ENCODE data around the gene DST. TPM values are rescaled to one million over a fixed set of nuclear protein-coding genes. Genes with fewer than 3 reads are reported as not detected.

DST gene
- total and polyA plus RNA-seq, 2 of the 8 experiments (the other 6 are each of a cell fraction or from before 2014, with no cell fraction given) = 49.4 to 116 TPM

DNA sequence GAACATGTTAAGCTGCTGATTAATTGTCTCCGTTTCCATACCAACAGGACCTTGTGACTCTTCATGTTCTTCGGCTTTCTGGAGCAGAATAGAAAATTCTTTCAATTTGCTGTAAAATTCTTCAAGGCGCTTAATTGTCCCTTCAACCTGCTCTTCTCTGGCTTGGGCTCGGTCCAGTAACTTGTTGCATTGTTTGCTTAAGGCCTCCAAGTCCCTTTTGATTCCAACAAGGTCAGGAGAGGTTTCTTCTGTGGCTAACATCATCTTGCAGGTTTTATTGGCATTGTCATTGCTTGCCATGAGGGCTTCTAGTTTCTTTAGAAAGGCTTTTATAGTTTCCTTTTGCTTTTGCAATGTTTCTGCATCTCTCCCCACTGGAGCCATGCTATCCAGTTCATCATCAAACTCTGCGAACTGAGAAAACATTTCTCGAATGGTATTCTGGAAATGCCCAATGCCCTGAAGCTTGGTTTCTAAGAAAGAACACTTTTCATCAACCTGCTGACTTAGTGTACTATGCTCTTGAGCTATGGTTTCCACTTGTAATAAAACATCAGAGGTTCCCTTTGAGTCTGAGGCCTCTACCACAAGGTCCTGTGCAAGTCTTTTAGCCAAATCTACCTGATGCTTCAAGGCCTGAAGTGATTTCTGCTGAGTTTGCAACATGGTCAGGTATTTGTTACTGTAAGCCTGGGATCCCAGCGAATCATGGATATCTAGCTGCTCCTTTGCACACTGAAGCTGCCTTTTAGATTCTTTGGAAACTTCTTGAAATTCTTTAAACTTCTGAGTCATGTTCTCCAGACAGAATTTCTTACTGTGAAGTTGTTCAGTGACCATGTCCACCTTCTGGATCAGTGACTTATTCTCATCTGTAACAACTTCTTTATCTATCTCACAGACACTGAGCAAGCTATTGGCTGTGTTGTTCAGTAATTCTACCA, 90.2 kb downstream of the DST start (continued):
- no peak for TF ChIP-seq CBX8 (IDR thresholded peaks at IDR 0.05; ENCODE audit: borderline replicate concordance, low read depth, low read length)
- TF ChIP-seq RFX5 (IDR thresholded peaks at IDR 0.05; ENCODE audit: borderline replicate concordance, low read depth, low read length) = no peak
- no peak for TF ChIP-seq FOSL1 (IDR thresholded peaks at IDR 0.05; ENCODE audit: insufficient read depth, low read depth, low read length)
